B cell (primary cell): ENCODE results near the gene NLRP13. TPM values are rescaled to one million over a fixed set of nuclear protein-coding genes. Genes with fewer than 3 reads are reported as not detected.

Experiments used
- ATAC-seq: fragments of 200-7000 bp; cut with Tn5 transposase; one replicate; pipeline ENCODE4 v1.10.0; 2021; ENCODE audit warnings: low read depth, mild to moderate bottlenecking, moderate number of reproducible peaks, moderate library complexity
- CTCF ChIA-PET: fragments of 350-600 bp; sonication (Branson Sonifier 250); formaldehyde crosslinking; loops from one replicate; lab custom pipeline; 2021; ENCODE audit warnings: antibody characterized with exemption, inconsistent platforms; lab: Charles Lee
- POLR2A ChIA-PET: fragments of 350-600 bp; sonication (Branson Sonifier 250); formaldehyde crosslinking; loops from one replicate; lab custom pipeline; 2021; ENCODE audit warnings: antibody characterized with exemption; lab: Charles Lee
- DNase-seq: peaks from one replicate; pipeline ENCODE4 v3.0.0; 2013
- H2AFZ ChIP-seq: 2 replicates; pipeline ENCODE4 v1.6.1; 2012; ENCODE audit warnings: mild to moderate bottlenecking, low read depth, low read length; ENCODE audit not compliant: insufficient read depth, poor library complexity, severe bottlenecking
- H3K27ac ChIP-seq, 2 donors: 1 replicate in 1 of 2; 2 replicates in 1 of 2; pipeline ENCODE4 v1.5.1; 2012 to 2013; ENCODE audit warnings: low read length in 2 of 2, mild to moderate bottlenecking in 2 of 2, moderate library complexity in 1 of 2
- H3K27me3 ChIP-seq, 4 experiments: fragments of 200-600 bp in 1 of 4; sonication (generic) in 1 of 4; replicated peaks in 1 of 4; 1 replicate in 2 of 4; 2 replicates in 2 of 4; pipeline versions ENCODE4 v1.6.1 to v1.7.0; 2013 to 2016; ENCODE audit warnings: low read length in 3 of 4, mild to moderate bottlenecking in 2 of 4, mixed read lengths in 1 of 4, moderate library complexity in 1 of 4; ENCODE audit not compliant: insufficient read depth in 4 of 4, control insufficient read depth in 3 of 4; ENCODE audit errors: control extremely low read depth in 1 of 4
- H3K36me3 ChIP-seq, 2 experiments: replicated peaks in 1 of 2; 1 replicate in 1 of 2; 2 replicates in 1 of 2; pipeline versions ENCODE4 v1.6.1 to v1.7.1; 2013; ENCODE audit warnings: low read length in 1 of 2; ENCODE audit not compliant: insufficient read depth in 2 of 2, control insufficient read depth in 1 of 2; ENCODE audit errors: control extremely low read depth in 1 of 2, extremely low read depth in 1 of 2
- H3K4me1 ChIP-seq, 2 donors: fragments of 200-600 bp in 1 of 2; sonication (generic) in 1 of 2; 1 replicate in 1 of 2; 2 replicates in 1 of 2; pipeline versions ENCODE4 v1.5.1 to v1.6.1; 2013 to 2017; ENCODE audit warnings: low read length in 2 of 2; ENCODE audit not compliant: control insufficient read depth in 2 of 2, insufficient read depth in 2 of 2
- H3K4me2 ChIP-seq: replicated peaks from 2 replicates; pipeline ENCODE3; 2012; ENCODE audit warnings: mild to moderate bottlenecking, low read depth, low read length; ENCODE audit not compliant: poor library complexity, severe bottlenecking
- H3K4me3 ChIP-seq, 5 experiments: fragments of 200-600 bp in 1 of 5; sonication (generic) in 1 of 5; 1 replicate in 3 of 5; 2 replicates in 2 of 5; pipeline versions ENCODE4 v1.5.1 to v1.7.0; 2011 to 2016; ENCODE audit warnings: low read length in 4 of 5, mild to moderate bottlenecking in 4 of 5, low read depth in 2 of 5, control low read depth in 1 of 5, moderate library complexity in 1 of 5; ENCODE audit not compliant: insufficient read depth in 1 of 5; ENCODE audit errors: control extremely low read depth in 1 of 5, extremely low read depth in 1 of 5
- H3K79me2 ChIP-seq: fragments of 200-600 bp; sonication (generic); one replicate; pipeline ENCODE4 v1.6.0; 2016; ENCODE audit warnings: low read length; ENCODE audit not compliant: control insufficient read depth, insufficient read depth
- H3K9ac ChIP-seq: fragments of 200-600 bp; sonication (generic); 2 replicates; pipeline ENCODE4 v1.6.1; 2017; ENCODE audit warnings: mild to moderate bottlenecking, low read length, moderate library complexity
- H3K9me3 ChIP-seq, 3 donors: one replicate each; pipeline versions ENCODE4 v1.6.1 to v1.7.1; 2013; ENCODE audit warnings: low read length in 2 of 3; ENCODE audit not compliant: control insufficient read depth in 2 of 3, insufficient read depth in 1 of 3; ENCODE audit errors: control extremely low read depth in 1 of 3
- H4K20me1 ChIP-seq: 2 replicates; pipeline ENCODE4 v1.6.0; 2012; ENCODE audit warnings: mild to moderate bottlenecking, low read length; ENCODE audit not compliant: insufficient read depth, control insufficient read depth, poor library complexity, severe bottlenecking
- H3K27ac Mint-ChIP-seq: one replicate; pipeline ENCODE4 v1.8.0; 2021; ENCODE audit warnings: mixed read lengths
- H3K27me3 Mint-ChIP-seq: one replicate; pipeline ENCODE4 v1.8.0; 2021; ENCODE audit warnings: mixed read lengths
- H3K4me1 Mint-ChIP-seq: one replicate; pipeline ENCODE4 v1.8.0; 2021; ENCODE audit warnings: mixed read lengths
- H3K4me3 Mint-ChIP-seq: one replicate; pipeline ENCODE4 v1.8.0; 2021; ENCODE audit warnings: mixed read lengths
- H3K9me3 Mint-ChIP-seq: one replicate; pipeline ENCODE4 v1.8.0; 2022; ENCODE audit warnings: mixed read lengths; ENCODE audit not compliant: insufficient read depth
- EZH2 ChIP-seq: IDR thresholded peaks from 2 replicates; pipeline ENCODE4 v1.6.1; 2012; ENCODE audit warnings: borderline replicate concordance, low read depth, mild to moderate bottlenecking, moderate library complexity, low read length; ENCODE audit not compliant: insufficient read depth, poor library complexity, severe bottlenecking
- WGBS: methylation state at CpG from one replicate; pipeline ENCODE4 v1.1.5; 2013; ENCODE audit warnings: missing lambda C conversion rate; ENCODE audit not compliant: insufficient coverage; 5-methylcytosine and 5-hydroxymethylcytosine counted together
- intact Hi-C: fragments of 100-400 bp; cut with micrococcal nuclease; formaldehyde crosslinking; loops from one replicate; pipeline ENCODE4 v1.10.0; 2022
- polyA plus RNA-seq: library from polyadenylated mRNA; depleted of rRNA; stranded (reverse); fragments of >200 nt; gene quantifications from 2 replicates; pipeline ENCODE4 v1.2.3, GENCODE V29; 2012
- total RNA-seq, 2 donors: library from RNA; stranded (reverse); fragments of 120-200 nt in 1 of 2; gene quantifications; 1 replicate in 1 of 2; 2 replicates in 1 of 2; pipeline versions ENCODE4 v1.2.3 to v1.2.4, GENCODE V29; 2013 to 2022
- TF ChIP-seq, protein P1 (sequence below): fragments of 200-600 bp; IDR thresholded peaks from one replicate; pipeline ENCODE4 v1.8.0; 2022; ENCODE audit warnings: antibody characterized with exemption, mild to moderate bottlenecking

NLRP13 gene
- total and polyA plus RNA-seq, 2 donors (not counting 1 experiment from before 2014, with no cell fraction given): not detected

DNA sequence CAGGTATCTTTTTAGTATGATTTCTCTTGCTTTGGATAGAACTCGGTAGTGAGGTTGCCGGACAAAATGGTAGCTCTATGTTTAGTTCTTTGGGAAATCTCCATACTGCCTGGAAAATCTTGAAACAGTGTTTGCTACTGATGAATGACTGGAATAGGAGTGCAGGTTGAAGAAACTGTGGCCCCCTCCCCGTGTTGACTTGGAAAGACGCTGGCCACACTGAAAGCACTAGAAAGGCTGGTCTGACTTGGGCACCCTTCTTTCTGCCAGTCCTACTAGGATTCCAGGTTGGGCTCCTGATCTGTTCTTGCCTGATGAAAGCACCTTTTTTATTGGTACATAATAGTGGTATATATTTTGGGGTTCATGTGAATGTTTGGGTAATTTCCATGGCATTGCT lies 49.5 kb downstream of the NLRP13 start:
- Histone ChIP-seq H3K9ac (no peak overlapping the region), H2AFZ (no peak overlapping the region), H4K20me1 (no peaks in the 10 kb centered on the region), H3K36me3 (no peaks in the 10 kb centered on the region), H3K4me1 (no peaks in the 10 kb centered on the region), H3K27me3 (no peaks in the 10 kb centered on the region), H3K4me3 (no peak overlapping the region), H3K27ac (no peak overlapping the region), H3K4me2 (no peak overlapping the region), H3K9me3 (peaks cover 4 to 8% (median 5%) of the 10 kb centered on the region in 3 donors), H3K79me2 (no peaks in the 10 kb centered on the region)
- H3K9me3 Mint-ChIP-seq: peaks cover 9% of the 10 kb centered on the region
- no peaks in the 10 kb centered on the region for H3K4me1 Mint-ChIP-seq
- DNase-seq: no peak
- ATAC-seq: no peak
- WGBS: 96% methylated on average over 4 of the region's 4 CpGs
- CTCF ChIA-PET: no interaction called here
- peaks cover 9% of the 10 kb centered on the region for H3K27me3 Mint-ChIP-seq
- no peak overlapping the region for H3K27ac Mint-ChIP-seq
- no peak for TF ChIP-seq EZH2
- TF ChIP-seq, protein P1, sequence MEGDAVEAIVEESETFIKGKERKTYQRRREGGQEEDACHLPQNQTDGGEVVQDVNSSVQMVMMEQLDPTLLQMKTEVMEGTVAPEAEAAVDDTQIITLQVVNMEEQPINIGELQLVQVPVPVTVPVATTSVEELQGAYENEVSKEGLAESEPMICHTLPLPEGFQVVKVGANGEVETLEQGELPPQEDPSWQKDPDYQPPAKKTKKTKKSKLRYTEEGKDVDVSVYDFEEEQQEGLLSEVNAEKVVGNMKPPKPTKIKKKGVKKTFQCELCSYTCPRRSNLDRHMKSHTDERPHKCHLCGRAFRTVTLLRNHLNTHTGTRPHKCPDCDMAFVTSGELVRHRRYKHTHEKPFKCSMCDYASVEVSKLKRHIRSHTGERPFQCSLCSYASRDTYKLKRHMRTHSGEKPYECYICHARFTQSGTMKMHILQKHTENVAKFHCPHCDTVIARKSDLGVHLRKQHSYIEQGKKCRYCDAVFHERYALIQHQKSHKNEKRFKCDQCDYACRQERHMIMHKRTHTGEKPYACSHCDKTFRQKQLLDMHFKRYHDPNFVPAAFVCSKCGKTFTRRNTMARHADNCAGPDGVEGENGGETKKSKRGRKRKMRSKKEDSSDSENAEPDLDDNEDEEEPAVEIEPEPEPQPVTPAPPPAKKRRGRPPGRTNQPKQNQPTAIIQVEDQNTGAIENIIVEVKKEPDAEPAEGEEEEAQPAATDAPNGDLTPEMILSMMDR: no peak
- POLR2A ChIA-PET: no interaction called here
- intact Hi-C loops: no loop called here
- H3K4me3 Mint-ChIP-seq: no peak overlapping the region

- no peak overlapping the region for H3K4me2 ChIP-seq
- no peak overlapping the region for H2AFZ ChIP-seq
- Mint-ChIP-seq H3K4me1 (no peaks in the 10 kb centered on the region), H3K27me3 (no peaks in the 10 kb centered on the region), H3K4me3 (no peak overlapping the region), H3K9me3 (peaks cover 9% of the 10 kb centered on the region), H3K27ac (no peak overlapping the region)
- TF ChIP-seq, protein P1: no peak
- no peak for TF ChIP-seq EZH2
- no peak overlapping the region for H3K4me3 ChIP-seq
- ATAC-seq: no peak
- DNase-seq: no peak
- peaks cover 3 to 8% (median 8%) of the 10 kb centered on the region in 3 donors for H3K9me3 ChIP-seq
- H3K9ac ChIP-seq: no peak overlapping the region
- intact Hi-C loops: no loop called here
- no peak overlapping the region for H3K27ac ChIP-seq
- H3K36me3 ChIP-seq: no peaks in the 10 kb centered on the region
- ChIA-PET POLR2A (no interaction called here), CTCF (no interaction called here)
- no peaks in the 10 kb centered on the region for H4K20me1 ChIP-seq
- WGBS: 62% methylated on average over 3 of the region's 3 CpGs
- no peaks in the 10 kb centered on the region for H3K4me1 ChIP-seq
- no peaks in the 10 kb centered on the region for H3K27me3 ChIP-seq
- H3K79me2 ChIP-seq: no peaks in the 10 kb centered on the region
Observed at GRCh38 chr19:55877211-55877610, 54.9 kb downstream of the NLRP13 start.
